Measurements from ENCODE around the gene SPPL2A. TPM values are rescaled to one million over a fixed set of nuclear protein-coding genes. Genes with fewer than 3 reads are reported as not detected.

Gene SPPL2A
- total and polyA plus RNA-seq, 9 of the 15 experiments (the other 6 are each of a cell fraction or from before 2014, with no cell fraction given), result 9.8 to 66.1 (median 38.0) TPM

DNA sequence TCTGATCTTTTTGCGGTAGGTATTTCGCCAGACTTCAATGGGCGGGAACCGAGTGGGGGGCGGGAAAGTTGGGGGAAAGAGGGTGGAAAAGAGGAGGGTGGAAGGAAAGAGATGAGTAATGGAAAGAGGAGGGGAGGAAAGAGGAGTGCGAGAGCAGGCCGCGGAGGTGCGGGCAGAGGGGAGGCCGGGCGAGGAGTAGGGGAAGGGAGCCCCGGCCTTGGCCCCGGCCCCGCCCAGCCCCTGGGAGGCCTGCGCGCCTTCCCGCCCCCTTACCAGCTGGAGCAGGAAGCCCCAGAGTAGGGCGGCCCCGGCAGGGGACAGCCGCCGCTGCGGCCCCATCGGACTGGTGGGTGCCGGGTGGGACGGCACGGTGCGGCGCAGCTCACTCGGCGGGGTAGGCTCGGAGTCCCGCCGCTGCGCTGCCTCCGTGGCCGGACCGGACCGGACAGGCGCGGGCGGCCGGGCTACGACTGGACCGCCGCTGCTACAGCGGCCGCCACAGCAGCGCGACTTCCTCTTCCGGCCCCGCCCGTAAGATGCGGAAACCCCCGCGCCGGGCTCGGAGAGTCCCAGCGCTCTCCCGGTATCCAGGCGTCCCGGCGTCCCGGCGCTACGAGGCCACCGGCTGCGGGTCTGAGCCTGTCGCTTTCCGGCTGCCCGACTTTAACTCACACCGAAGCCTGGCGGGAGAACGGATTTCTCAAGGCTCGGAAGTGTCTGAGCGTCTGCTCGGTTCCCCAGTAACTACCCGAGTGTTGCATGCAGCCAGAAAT lies at the start of gene SPPL2A (continued):
- TF ChIP-seq, protein P1, sequence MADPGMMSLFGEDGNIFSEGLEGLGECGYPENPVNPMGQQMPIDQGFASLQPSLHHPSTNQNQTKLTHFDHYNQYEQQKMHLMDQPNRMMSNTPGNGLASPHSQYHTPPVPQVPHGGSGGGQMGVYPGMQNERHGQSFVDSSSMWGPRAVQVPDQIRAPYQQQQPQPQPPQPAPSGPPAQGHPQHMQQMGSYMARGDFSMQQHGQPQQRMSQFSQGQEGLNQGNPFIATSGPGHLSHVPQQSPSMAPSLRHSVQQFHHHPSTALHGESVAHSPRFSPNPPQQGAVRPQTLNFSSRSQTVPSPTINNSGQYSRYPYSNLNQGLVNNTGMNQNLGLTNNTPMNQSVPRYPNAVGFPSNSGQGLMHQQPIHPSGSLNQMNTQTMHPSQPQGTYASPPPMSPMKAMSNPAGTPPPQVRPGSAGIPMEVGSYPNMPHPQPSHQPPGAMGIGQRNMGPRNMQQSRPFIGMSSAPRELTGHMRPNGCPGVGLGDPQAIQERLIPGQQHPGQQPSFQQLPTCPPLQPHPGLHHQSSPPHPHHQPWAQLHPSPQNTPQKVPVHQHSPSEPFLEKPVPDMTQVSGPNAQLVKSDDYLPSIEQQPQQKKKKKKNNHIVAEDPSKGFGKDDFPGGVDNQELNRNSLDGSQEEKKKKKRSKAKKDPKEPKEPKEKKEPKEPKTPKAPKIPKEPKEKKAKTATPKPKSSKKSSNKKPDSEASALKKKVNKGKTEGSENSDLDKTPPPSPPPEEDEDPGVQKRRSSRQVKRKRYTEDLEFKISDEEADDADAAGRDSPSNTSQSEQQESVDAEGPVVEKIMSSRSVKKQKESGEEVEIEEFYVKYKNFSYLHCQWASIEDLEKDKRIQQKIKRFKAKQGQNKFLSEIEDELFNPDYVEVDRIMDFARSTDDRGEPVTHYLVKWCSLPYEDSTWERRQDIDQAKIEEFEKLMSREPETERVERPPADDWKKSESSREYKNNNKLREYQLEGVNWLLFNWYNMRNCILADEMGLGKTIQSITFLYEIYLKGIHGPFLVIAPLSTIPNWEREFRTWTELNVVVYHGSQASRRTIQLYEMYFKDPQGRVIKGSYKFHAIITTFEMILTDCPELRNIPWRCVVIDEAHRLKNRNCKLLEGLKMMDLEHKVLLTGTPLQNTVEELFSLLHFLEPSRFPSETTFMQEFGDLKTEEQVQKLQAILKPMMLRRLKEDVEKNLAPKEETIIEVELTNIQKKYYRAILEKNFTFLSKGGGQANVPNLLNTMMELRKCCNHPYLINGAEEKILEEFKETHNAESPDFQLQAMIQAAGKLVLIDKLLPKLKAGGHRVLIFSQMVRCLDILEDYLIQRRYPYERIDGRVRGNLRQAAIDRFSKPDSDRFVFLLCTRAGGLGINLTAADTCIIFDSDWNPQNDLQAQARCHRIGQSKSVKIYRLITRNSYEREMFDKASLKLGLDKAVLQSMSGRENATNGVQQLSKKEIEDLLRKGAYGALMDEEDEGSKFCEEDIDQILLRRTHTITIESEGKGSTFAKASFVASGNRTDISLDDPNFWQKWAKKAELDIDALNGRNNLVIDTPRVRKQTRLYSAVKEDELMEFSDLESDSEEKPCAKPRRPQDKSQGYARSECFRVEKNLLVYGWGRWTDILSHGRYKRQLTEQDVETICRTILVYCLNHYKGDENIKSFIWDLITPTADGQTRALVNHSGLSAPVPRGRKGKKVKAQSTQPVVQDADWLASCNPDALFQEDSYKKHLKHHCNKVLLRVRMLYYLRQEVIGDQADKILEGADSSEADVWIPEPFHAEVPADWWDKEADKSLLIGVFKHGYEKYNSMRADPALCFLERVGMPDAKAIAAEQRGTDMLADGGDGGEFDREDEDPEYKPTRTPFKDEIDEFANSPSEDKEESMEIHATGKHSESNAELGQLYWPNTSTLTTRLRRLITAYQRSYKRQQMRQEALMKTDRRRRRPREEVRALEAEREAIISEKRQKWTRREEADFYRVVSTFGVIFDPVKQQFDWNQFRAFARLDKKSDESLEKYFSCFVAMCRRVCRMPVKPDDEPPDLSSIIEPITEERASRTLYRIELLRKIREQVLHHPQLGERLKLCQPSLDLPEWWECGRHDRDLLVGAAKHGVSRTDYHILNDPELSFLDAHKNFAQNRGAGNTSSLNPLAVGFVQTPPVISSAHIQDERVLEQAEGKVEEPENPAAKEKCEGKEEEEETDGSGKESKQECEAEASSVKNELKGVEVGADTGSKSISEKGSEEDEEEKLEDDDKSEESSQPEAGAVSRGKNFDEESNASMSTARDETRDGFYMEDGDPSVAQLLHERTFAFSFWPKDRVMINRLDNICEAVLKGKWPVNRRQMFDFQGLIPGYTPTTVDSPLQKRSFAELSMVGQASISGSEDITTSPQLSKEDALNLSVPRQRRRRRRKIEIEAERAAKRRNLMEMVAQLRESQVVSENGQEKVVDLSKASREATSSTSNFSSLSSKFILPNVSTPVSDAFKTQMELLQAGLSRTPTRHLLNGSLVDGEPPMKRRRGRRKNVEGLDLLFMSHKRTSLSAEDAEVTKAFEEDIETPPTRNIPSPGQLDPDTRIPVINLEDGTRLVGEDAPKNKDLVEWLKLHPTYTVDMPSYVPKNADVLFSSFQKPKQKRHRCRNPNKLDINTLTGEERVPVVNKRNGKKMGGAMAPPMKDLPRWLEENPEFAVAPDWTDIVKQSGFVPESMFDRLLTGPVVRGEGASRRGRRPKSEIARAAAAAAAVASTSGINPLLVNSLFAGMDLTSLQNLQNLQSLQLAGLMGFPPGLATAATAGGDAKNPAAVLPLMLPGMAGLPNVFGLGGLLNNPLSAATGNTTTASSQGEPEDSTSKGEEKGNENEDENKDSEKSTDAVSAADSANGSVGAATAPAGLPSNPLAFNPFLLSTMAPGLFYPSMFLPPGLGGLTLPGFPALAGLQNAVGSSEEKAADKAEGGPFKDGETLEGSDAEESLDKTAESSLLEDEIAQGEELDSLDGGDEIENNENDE (IDR thresholded peaks at IDR 0.05; ENCODE audit: low read depth, low read length), result no peak
- TF ChIP-seq SLC30A9 (CRISPR knock-in tag; IDR thresholded peaks at IDR 0.05), result no peak
- no peak for TF ChIP-seq SNRNP70 (optimal IDR thresholded peaks at IDR 0.05; ENCODE audit: low read depth, low read length)
- 0 out of 2 replicates have a peak, but pooled peaks have one; percentile 7 for TF ChIP-seq ZSCAN32 (CRISPR knock-in tag; IDR thresholded peaks at IDR 0.05)
- no peak for TF ChIP-seq ZNF354B (CRISPR knock-in tag; IDR thresholded peaks at IDR 0.05)
- no peak for TF ChIP-seq MIER1 (IDR thresholded peaks at IDR 0.05; ENCODE audit: low read depth)
- peak; percentile 90 to 98 for TF ChIP-seq MAZ (CRISPR knock-in tag; conservative IDR thresholded peaks at IDR 0.05 in 1 of 2, IDR thresholded peaks at IDR 0.05 in 1 of 2)
- peak; percentile 57; the same call in 1 of the 2 replicates for TF ChIP-seq ZEB2 (IDR thresholded peaks at IDR 0.05)
- peak; percentile 84 for TF ChIP-seq SIN3B (IDR thresholded peaks at IDR 0.05; ENCODE audit: low read depth)
- TF ChIP-seq NUFIP1 (IDR thresholded peaks at IDR 0.05; ENCODE audit: partially characterized antibody), result no peak
- peak; percentile 95 for TF ChIP-seq RB1 (IDR thresholded peaks at IDR 0.05; ENCODE audit: low read depth)
- no peak for TF ChIP-seq ZNF696 (CRISPR knock-in tag; conservative IDR thresholded peaks at IDR 0.05)
- TF ChIP-seq ZNF589 (CRISPR knock-in tag; IDR thresholded peaks at IDR 0.05; ENCODE audit: low read depth), result no peak
- TF ChIP-seq BCL6 (CRISPR knock-in tag; IDR thresholded peaks at IDR 0.05), result no peak
- TF ChIP-seq IFI16 (CRISPR knock-in tag; IDR thresholded peaks at IDR 0.05), result no peak
- TF ChIP-seq, protein P2, sequence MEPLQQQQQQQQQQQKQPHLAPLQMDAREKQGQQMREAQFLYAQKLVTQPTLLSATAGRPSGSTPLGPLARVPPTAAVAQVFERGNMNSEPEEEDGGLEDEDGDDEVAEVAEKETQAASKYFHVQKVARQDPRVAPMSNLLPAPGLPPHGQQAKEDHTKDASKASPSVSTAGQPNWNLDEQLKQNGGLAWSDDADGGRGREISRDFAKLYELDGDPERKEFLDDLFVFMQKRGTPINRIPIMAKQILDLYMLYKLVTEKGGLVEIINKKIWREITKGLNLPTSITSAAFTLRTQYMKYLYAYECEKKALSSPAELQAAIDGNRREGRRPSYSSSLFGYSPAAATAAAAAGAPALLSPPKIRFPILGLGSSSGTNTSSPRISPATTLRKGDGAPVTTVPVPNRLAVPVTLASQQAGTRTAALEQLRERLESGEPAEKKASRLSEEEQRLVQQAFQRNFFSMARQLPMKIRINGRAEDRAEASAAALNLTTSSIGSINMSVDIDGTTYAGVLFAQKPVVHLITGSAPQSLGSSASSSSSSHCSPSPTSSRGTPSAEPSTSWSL (CRISPR knock-in tag; IDR thresholded peaks at IDR 0.05; ENCODE audit: borderline replicate concordance), result no peak
- 0 out of 2 replicates have a peak, but pooled peaks have one; percentile 22 for TF ChIP-seq ZNF583 (CRISPR knock-in tag; IDR thresholded peaks at IDR 0.05)
